Measurements from ENCODE around the gene SRMS. TPM values are rescaled to one million over a fixed set of nuclear protein-coding genes. Genes with fewer than 3 reads are reported as not detected.
A peak's percentile ranks its signal among the peaks of the same experiment; 100 is the strongest.

The SRMS gene
- total and polyA plus RNA-seq, 2 of the 13 experiments (the other 11 are each of a cell fraction or from before 2014, with no cell fraction given), result not detected

- TF ChIP-seq TFAP4 (IDR thresholded peaks at IDR 0.05; ENCODE audit: borderline replicate concordance, low read depth) (no peak), ZNF333 (CRISPR knock-in tag; IDR thresholded peaks at IDR 0.05; ENCODE audit: borderline replicate concordance) (no peak), BRD4 (CRISPR knock-in tag; IDR thresholded peaks at IDR 0.05) (no peak), ZNF207 (IDR thresholded peaks at IDR 0.05; ENCODE audit: borderline replicate concordance) (no peak), ZNF770 (CRISPR knock-in tag; IDR thresholded peaks at IDR 0.05) (peak; percentile 92), U2AF1 (optimal IDR thresholded peaks at IDR 0.05; ENCODE audit: low read depth, low read length) (no peak), BHLHE40 (IDR thresholded peaks at IDR 0.05; ENCODE audit: low read length) (peak; percentile 56), SIN3B (IDR thresholded peaks at IDR 0.05; ENCODE audit: low read length) (no peak), ZNF652 (CRISPR knock-in tag; IDR thresholded peaks at IDR 0.05; ENCODE audit: borderline replicate concordance, low read depth) (no peak), SP5 (CRISPR knock-in tag; IDR thresholded peaks at IDR 0.05; ENCODE audit: borderline replicate concordance, low read depth) (no peak), MIXL1 (CRISPR knock-in tag; IDR thresholded peaks at IDR 0.05) (no peak), IKZF4 (CRISPR knock-in tag; IDR thresholded peaks at IDR 0.05; ENCODE audit: borderline replicate concordance, low read depth, not compliant biosample characterization) (no peak), KLF15 (CRISPR knock-in tag; IDR thresholded peaks at IDR 0.05; ENCODE audit: borderline replicate concordance) (no peak), ZNF703 (CRISPR knock-in tag; IDR thresholded peaks at IDR 0.05; ENCODE audit: borderline replicate concordance) (no peak), KDM5A (IDR thresholded peaks at IDR 0.05; ENCODE audit: borderline replicate concordance, low read length) (no peak), KDM4B (CRISPR knock-in tag; IDR thresholded peaks at IDR 0.05) (no peak), ZNF3 (CRISPR knock-in tag; IDR thresholded peaks at IDR 0.05) (no peak), ZNF709 (CRISPR knock-in tag; IDR thresholded peaks at IDR 0.05) (no peak), ZBTB20 (CRISPR knock-in tag; IDR thresholded peaks at IDR 0.05; ENCODE audit: borderline replicate concordance, low read depth) (no peak), ZFYVE20 (CRISPR knock-in tag; IDR thresholded peaks at IDR 0.05; ENCODE audit: borderline replicate concordance, low read depth) (no peak), NR2F1 (CRISPR knock-in tag; IDR thresholded peaks at IDR 0.05) (no peak), MBD4 (IDR thresholded peaks at IDR 0.05; ENCODE audit: borderline replicate concordance, low read length) (no peak), ZKSCAN1 (IDR thresholded peaks at IDR 0.05; ENCODE audit: low read length) (no peak)
- TF ChIP-seq, protein P1, sequence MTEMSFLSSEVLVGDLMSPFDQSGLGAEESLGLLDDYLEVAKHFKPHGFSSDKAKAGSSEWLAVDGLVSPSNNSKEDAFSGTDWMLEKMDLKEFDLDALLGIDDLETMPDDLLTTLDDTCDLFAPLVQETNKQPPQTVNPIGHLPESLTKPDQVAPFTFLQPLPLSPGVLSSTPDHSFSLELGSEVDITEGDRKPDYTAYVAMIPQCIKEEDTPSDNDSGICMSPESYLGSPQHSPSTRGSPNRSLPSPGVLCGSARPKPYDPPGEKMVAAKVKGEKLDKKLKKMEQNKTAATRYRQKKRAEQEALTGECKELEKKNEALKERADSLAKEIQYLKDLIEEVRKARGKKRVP (CRISPR knock-in tag; IDR thresholded peaks at IDR 0.05), result no peak
- TF ChIP-seq, protein P2, sequence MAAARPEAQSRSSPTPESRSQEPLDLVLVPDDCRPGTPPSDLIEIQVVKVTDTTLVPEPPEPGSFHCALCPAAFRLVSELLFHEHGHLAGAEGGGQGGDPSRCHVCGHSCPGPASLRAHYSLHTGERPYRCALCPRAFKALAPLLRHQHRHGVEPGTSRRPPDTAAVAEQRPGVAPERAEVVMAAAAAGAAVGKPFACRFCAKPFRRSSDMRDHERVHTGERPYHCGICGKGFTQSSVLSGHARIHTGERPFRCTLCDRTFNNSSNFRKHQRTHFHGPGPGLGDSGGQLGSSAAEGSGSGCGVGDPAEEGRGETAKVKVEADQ (CRISPR knock-in tag; IDR thresholded peaks at IDR 0.05; ENCODE audit: borderline replicate concordance), result no peak
Observed at GRCh38 chr20:63582382-63583063, 35.0 kb upstream of the SRMS start (continued).
